Cardiac muscle cell (in vitro differentiated cells and primary cell): ENCODE results near the gene INO80C. TPM values are rescaled to one million over a fixed set of nuclear protein-coding genes. Genes with fewer than 3 reads are reported as not detected.

ENCODE experiments used
- DNase-seq, 2 donors: peaks; one replicate each; pipeline versions ENCODE4 v3.0.0 to v3.0.0-alpha.2; 2010 to 2017; ENCODE audit warnings: low read depth in 1 of 2, low spot score in 1 of 2
- H3K27ac ChIP-seq: fragments of 200-600 bp; sonication (generic); 2 replicates; pipeline ENCODE4 v1.5.1; 2016
- H3K27me3 ChIP-seq: fragments of 200-600 bp; sonication (generic); 2 replicates; pipeline ENCODE4 v1.6.0; 2016; ENCODE audit warnings: control low read depth
- H3K36me3 ChIP-seq: fragments of 200-600 bp; sonication (generic); 2 replicates; pipeline ENCODE4 v1.5.1; 2016; ENCODE audit warnings: control low read depth
- H3K4me1 ChIP-seq: fragments of 200-600 bp; sonication (generic); 2 replicates; pipeline ENCODE4 v1.8.1; 2017; ENCODE audit warnings: low read depth, mild to moderate bottlenecking, mixed run types
- H3K4me3 ChIP-seq: fragments of 200-600 bp; sonication (generic); 2 replicates; pipeline ENCODE4 v1.5.1; 2016; ENCODE audit warnings: mild to moderate bottlenecking
- H3K9me3 ChIP-seq: fragments of 200-600 bp; sonication (generic); 2 replicates; pipeline ENCODE4 v1.5.1; 2017; ENCODE audit warnings: low read depth, mild to moderate bottlenecking, control low read depth
- CTCF ChIP-seq: IDR thresholded peaks from 2 replicates; pipeline ENCODE4 v1.5.1; 2012; ENCODE audit warnings: low read depth, mild to moderate bottlenecking, low read length
- polyA plus RNA-seq: library from polyadenylated mRNA; unstranded; fragments of >200 nt; fragmentation: Nextera tagmentation; extraction: Ambion mirVana; gene quantifications from 2 replicates; pipeline ENCODE4 v1.2.1, GENCODE V29; 2016
- total RNA-seq: library from RNA; depleted of rRNA; stranded (reverse); fragments of >200 nt; gene quantifications from 2 replicates; pipeline ENCODE4 v1.2.3, GENCODE V29; 2016

INO80C gene
- total and polyA plus RNA-seq, 2 experiments from 2014 or later, result 13.5 to 27.8 TPM

DNA sequence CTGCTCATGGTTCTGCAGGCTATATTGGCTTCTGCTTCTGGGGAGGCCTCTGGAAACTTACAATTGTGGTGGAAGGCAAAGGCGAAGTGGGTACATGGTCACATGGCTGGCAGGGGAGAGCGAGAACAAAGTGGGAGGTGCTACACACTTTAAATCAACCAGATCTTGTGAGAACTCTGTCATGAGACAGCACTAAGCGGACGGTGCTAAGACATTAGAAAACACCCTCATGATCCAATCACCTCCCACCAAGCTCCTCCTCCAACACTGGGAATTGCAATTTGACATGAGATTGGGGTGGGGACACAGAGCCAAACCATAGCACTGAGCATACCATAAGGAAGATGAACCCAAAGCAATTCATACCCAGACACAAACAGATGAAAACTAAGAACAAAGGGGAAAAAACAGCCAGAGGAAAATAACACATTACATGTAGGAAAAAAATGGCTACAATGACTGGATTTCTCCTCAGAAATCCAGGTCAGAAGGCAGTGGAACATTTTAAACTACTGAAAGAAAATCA is 31.1 kb upstream of the INO80C start:
- Histone ChIP-seq H3K27me3 (no peaks in the 10 kb centered on the region), H3K36me3 (no peaks in the 10 kb centered on the region), H3K27ac (no peak overlapping the region), H3K9me3 (no peaks in the 10 kb centered on the region), H3K4me1 (peaks cover 22% of the 10 kb centered on the region), H3K4me3 (no peak overlapping the region)
- no peak for DNase-seq
- no peak for TF ChIP-seq CTCF

DNA sequence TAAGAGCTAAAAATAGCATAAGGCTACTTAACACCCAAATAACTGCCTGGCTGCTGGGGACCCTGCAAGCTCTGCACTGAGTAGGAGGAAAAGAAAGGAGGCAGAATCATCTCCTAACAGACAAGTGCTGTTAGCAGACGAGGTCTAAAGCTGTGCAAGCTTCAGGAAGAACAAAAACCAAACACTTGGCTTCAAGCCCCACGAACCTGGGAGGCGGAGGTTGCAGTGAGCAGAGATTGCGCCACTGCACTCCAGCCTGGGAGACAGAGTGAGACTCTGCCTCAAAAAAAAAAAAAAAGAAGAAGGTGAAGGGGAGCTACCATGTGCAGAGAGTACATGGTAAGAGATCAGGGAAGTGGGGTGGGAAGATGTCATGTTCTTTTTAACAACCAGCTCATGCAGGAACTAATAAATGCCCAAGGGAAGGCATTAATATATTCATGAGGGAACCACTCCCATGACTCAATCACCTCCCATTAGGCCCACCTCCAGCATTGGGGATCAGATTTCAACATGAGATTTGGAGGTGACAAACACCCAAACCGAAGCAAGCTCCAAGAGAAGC is 28.8 kb upstream of the INO80C start:
- Histone ChIP-seq H3K27ac (peak overlapping the region; percentile 89), H3K36me3 (no peaks in the 10 kb centered on the region), H3K4me1 (peaks cover 29% of the 10 kb centered on the region), H3K9me3 (no peaks in the 10 kb centered on the region), H3K27me3 (no peaks in the 10 kb centered on the region), H3K4me3 (no peak overlapping the region)
- peak; percentile 32 to 72 for DNase-seq
- no peak for TF ChIP-seq CTCF

GRCh38 chr18:35525795-35526494 is 28.2 kb upstream of the INO80C start:
- Histone ChIP-seq H3K27ac (peak overlapping the region; percentile 89), H3K9me3 (no peaks in the 10 kb centered on the region), H3K4me3 (no peak overlapping the region), H3K4me1 (peaks cover 29% of the 10 kb centered on the region), H3K27me3 (no peaks in the 10 kb centered on the region), H3K36me3 (no peaks in the 10 kb centered on the region)
- peak; percentile 25 to 34 for DNase-seq
- TF ChIP-seq CTCF, result no peak

- Histone ChIP-seq H3K36me3 (no peaks in the 10 kb centered on the region), H3K27me3 (no peaks in the 10 kb centered on the region), H3K9me3 (no peaks in the 10 kb centered on the region), H3K27ac (peak overlapping the region; percentile 57), H3K4me1 (peaks cover 29% of the 10 kb centered on the region), H3K4me3 (no peak overlapping the region)
- no peak for TF ChIP-seq CTCF
- DNase-seq, result no peak
These were observed 26.5 kb upstream of the INO80C start for GRCh38 chr18:35524226-35524625.

DNA sequence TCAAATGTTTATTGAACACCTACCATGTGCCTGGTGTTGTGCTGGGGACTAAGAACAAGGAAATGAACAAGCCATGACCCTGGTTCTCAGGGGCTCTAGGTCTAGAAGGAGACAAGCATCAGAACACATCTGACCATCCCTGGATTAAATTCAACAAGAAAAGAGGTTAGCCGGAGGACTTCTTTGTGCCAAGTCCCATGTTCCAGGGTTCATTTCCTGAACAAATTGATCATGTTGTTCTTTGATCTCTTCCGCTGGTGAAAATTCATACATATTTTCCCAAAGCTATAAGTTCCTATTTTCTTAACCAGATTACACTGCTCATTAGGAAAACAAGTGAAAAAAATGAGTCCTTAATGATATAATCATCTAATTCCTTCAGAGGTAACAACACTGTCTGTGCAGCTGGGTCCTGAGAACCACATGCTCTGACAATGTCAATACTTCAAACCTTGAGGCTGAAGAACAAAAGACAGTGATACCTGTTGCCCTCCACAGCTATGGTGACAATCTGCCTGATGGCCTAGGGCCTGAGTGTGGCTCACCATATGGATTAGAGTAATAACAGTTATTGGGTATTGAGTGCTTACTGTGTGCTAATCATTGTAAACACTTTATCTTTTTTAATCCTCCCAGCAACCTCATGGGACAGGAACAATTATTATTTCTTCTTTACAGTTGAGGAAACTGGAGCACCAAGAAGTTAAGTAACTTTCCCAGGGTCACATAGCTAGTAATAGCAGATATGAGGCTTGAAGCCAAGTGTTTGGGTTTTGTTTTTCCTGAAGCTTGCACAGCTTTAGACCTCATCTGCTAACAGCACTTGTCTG is 24.6 kb upstream of the INO80C start:
- Histone ChIP-seq H3K27ac (peak overlapping the region; percentile 42), H3K4me1 (peaks cover 29% of the 10 kb centered on the region), H3K9me3 (no peaks in the 10 kb centered on the region), H3K27me3 (no peaks in the 10 kb centered on the region), H3K4me3 (no peak overlapping the region), H3K36me3 (no peaks in the 10 kb centered on the region)
- no peak for DNase-seq
- no peak for TF ChIP-seq CTCF
